A673 (cell line): ENCODE data around the gene DSTYK.

Source experiments
- CTCF ChIP-seq: fragments of 300-800, 200-600 bp; sonication (generic); conservative IDR thresholded peaks from 2 replicates; pipeline ENCODE4 v1.5.1; 2017; ENCODE audit warnings: low read depth, mild to moderate bottlenecking, antibody characterized with exemption, low read length, moderate library complexity, mixed read lengths
- EZH2 ChIP-seq: fragments of 200-600 bp; sonication (generic); IDR thresholded peaks from 2 replicates; pipeline ENCODE4 v1.6.1; 2017; ENCODE audit warnings: borderline replicate concordance, low read depth, mild to moderate bottlenecking, mixed read lengths, antibody characterized with exemption, low read length; ENCODE audit not compliant: poor library complexity, severe bottlenecking

DNA sequence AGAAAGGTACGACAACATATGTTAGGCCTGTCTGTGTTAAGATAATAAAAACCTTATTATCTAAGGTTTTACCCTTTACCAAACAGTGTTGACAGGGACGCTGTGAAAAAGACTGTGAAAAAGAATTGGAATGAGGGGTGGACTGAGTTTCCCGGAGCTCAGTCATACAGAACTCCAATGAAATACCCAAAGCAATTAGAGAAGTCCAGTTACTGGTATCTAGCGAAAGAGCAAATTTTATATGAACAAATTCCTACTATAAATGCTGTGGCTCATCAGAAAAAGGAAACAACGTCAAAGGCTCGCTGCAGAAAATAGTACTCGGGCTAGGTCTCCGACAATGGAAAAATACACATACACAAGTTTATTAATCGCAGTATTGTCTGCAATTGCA lies 89.0 kb downstream of the DSTYK start:
- peak; percentile 23; the same call in 1 of the 2 replicates for TF ChIP-seq CTCF
- no peak for TF ChIP-seq EZH2
